HepG2 (cell line): Measurements from ENCODE around the gene WDR18. TPM values are rescaled to one million over a fixed set of nuclear protein-coding genes. Genes with fewer than 3 reads are reported as not detected.

ENCODE experiments used
- CEBPG ChIP-seq: IDR thresholded peaks from 2 replicates; pipeline ENCODE4 v1.6.1; 2016
- GTF3A ChIP-seq: sonication (generic); formaldehyde crosslinking; conservative IDR thresholded peaks from 2 replicates; pipeline ENCODE4 v1.4.0; 2020; ENCODE audit warnings: mild to moderate bottlenecking, missing genetic modification reagents
- HDAC2 ChIP-seq: sonication (generic); formaldehyde crosslinking; IDR thresholded peaks from 2 replicates; pipeline ENCODE4 v1.4.0; 2020; ENCODE audit warnings: missing genetic modification reagents
- HMGXB3 ChIP-seq: sonication (generic); formaldehyde crosslinking; IDR thresholded peaks from 2 replicates; pipeline ENCODE4 v1.4.0; 2020; ENCODE audit warnings: missing genetic modification reagents, borderline replicate concordance
- JARID2 ChIP-seq: sonication (generic); formaldehyde crosslinking; IDR thresholded peaks from 2 replicates; pipeline ENCODE4 v1.8.1; 2023; ENCODE audit warnings: missing genetic modification reagents, inconsistent platforms; ENCODE audit not compliant: insufficient replicate concordance
- KMT2A ChIP-seq: sonication (generic); formaldehyde crosslinking; IDR thresholded peaks from 2 replicates; pipeline ENCODE4 v1.4.0; 2020; ENCODE audit warnings: missing genetic modification reagents
- NCOA2 ChIP-seq: sonication (generic); formaldehyde crosslinking; IDR thresholded peaks from 2 replicates; pipeline ENCODE4 v1.8.0; 2022; ENCODE audit warnings: inconsistent platforms
- NFE2L1 ChIP-seq: sonication (generic); formaldehyde crosslinking; IDR thresholded peaks from 2 replicates; pipeline ENCODE4 v1.4.0; 2020; ENCODE audit warnings: missing genetic modification reagents, mild to moderate bottlenecking, borderline replicate concordance
- ONECUT2 ChIP-seq: sonication (generic); formaldehyde crosslinking; IDR thresholded peaks from 2 replicates; pipeline ENCODE4 v1.4.0; 2020; ENCODE audit warnings: missing genetic modification reagents
- POLR2G ChIP-seq: fragments of 200-400 bp; formaldehyde crosslinking; IDR thresholded peaks from 2 replicates; pipeline ENCODE4 v1.6.1; 2018; ENCODE audit warnings: mild to moderate bottlenecking, low read depth, low read length, moderate library complexity
- PRDM10 ChIP-seq: sonication (generic); formaldehyde crosslinking; IDR thresholded peaks from 2 replicates; pipeline ENCODE4 v1.4.0; 2020; ENCODE audit warnings: low read depth, missing genetic modification reagents
- SALL1 ChIP-seq: sonication (generic); formaldehyde crosslinking; IDR thresholded peaks from 2 replicates; pipeline ENCODE4 v1.8.0; 2022; ENCODE audit warnings: mild to moderate bottlenecking, missing genetic modification reagents
- SMAD9 ChIP-seq: sonication (generic); formaldehyde crosslinking; IDR thresholded peaks from 2 replicates; pipeline ENCODE4 v1.5.1; 2020; ENCODE audit warnings: mild to moderate bottlenecking, missing genetic modification reagents
- SOX13 ChIP-seq, 3 experiments: fragments of 450-650 bp in 1 of 3; sonication (generic) in 1 of 3; formaldehyde crosslinking in 1 of 3; IDR thresholded peaks in 2 of 3; conservative IDR thresholded peaks in 1 of 3; 2 replicates each; pipeline versions ENCODE4 v1.5.0 to v1.6.1; 2016 to 2020; ENCODE audit warnings: antibody characterized with exemption in 1 of 3, mild to moderate bottlenecking in 1 of 3, missing compliant biosample characterization in 1 of 3, missing genetic modification reagents in 1 of 3, moderate library complexity in 1 of 3
- ZBTB7B ChIP-seq: sonication (generic); formaldehyde crosslinking; IDR thresholded peaks from 2 replicates; pipeline ENCODE4 v1.4.0; 2020; ENCODE audit warnings: missing genetic modification reagents
- ZNF234 ChIP-seq: sonication (generic); formaldehyde crosslinking; conservative IDR thresholded peaks from 2 replicates; pipeline ENCODE4 v1.5.1; 2020; ENCODE audit warnings: mild to moderate bottlenecking, missing genetic modification reagents
- ZNF263 ChIP-seq: sonication (generic); formaldehyde crosslinking; IDR thresholded peaks from 2 replicates; pipeline ENCODE4 v1.4.0; 2020; ENCODE audit warnings: missing genetic modification reagents
- ZNF343 ChIP-seq: sonication (generic); formaldehyde crosslinking; IDR thresholded peaks from 2 replicates; pipeline ENCODE4 v1.4.0; 2020; ENCODE audit warnings: mild to moderate bottlenecking, missing genetic modification reagents
- ZNF530 ChIP-seq: sonication (generic); formaldehyde crosslinking; IDR thresholded peaks from 2 replicates; pipeline ENCODE4 v1.5.0; 2020; ENCODE audit warnings: low read depth, mild to moderate bottlenecking, missing genetic modification reagents
- ZNF557 ChIP-seq: sonication (generic); formaldehyde crosslinking; IDR thresholded peaks from 2 replicates; pipeline ENCODE4 v1.4.0; 2020; ENCODE audit warnings: missing genetic modification reagents
- ZNF780A ChIP-seq: sonication (generic); formaldehyde crosslinking; IDR thresholded peaks from 2 replicates; pipeline ENCODE4 v1.8.0; 2022; ENCODE audit warnings: mild to moderate bottlenecking, missing genetic modification reagents, moderate library complexity
- ZNF883 ChIP-seq: sonication (generic); formaldehyde crosslinking; IDR thresholded peaks from 2 replicates; pipeline ENCODE4 v1.5.1; 2020; ENCODE audit warnings: mild to moderate bottlenecking, missing genetic modification reagents; ENCODE audit errors: not compliant biosample characterization
- polyA plus RNA-seq, 8 experiments: library from polyadenylated mRNA; depleted of rRNA in 3 of 8; stranded (reverse) in 7 of 8; unstranded in 1 of 8; fragments of >200 nt; fragmentation: Illumina TruSeq in 4 of 8; extraction: Trizol in 4 of 8; gene quantifications; 2 replicates each; pipeline versions ENCODE4 v1.2.1 to v1.2.3, GENCODE V29; 2011 to 2016; ENCODE audit warnings: low read depth in 4 of 8, missing spikeins in 1 of 8, mixed read lengths in 1 of 8; ENCODE audit not compliant: insufficient read depth in 1 of 8
- total RNA-seq, 5 experiments: library from RNA; depleted of rRNA; stranded (reverse); fragments of >200 nt; fragmentation: Illumina TruSeq; extraction: Trizol; gene quantifications; 2 replicates each; pipeline ENCODE4 v1.2.3, GENCODE V29; 2016; ENCODE audit warnings: low read depth in 1 of 5

The WDR18 gene
- total and polyA plus RNA-seq, 2 of the 13 experiments (the other 11 are each of a cell fraction or from before 2014, with no cell fraction given), result 36.4 to 47.6 TPM

GRCh38 chr19:980133-980998 lies 3.8 kb upstream of the WDR18 start (continued):
- TF ChIP-seq CEBPG (peak; percentile 56; the same call in 1 of the 2 replicates), ZNF883 (peak; percentile 88), JARID2 (CRISPR knock-in tag) (no peak), HDAC2 (CRISPR knock-in tag) (peak; percentile 72; the same call in 1 of the 2 replicates), SOX13 (IDR thresholded peaks at IDR 0.05) (no peak), SOX13 (CRISPR knock-in tag; conservative IDR thresholded peaks at IDR 0.05 in 1 of 2, IDR thresholded peaks at IDR 0.05 in 1 of 2) (peak in 1 of 2 experiments; percentile 67; a peak in 2 of 4 replicates), GTF3A (CRISPR knock-in tag) (no peak), PRDM10 (CRISPR knock-in tag) (peak; percentile 88), NCOA2 (CRISPR knock-in tag) (peak; percentile 69), NFE2L1 (CRISPR knock-in tag) (no peak), POLR2G (peak; percentile 75), SALL1 (CRISPR knock-in tag) (peak; percentile 87), ZNF557 (CRISPR knock-in tag) (no peak), ZNF343 (CRISPR knock-in tag) (no peak), ONECUT2 (CRISPR knock-in tag) (peak; percentile 9; the same call in 1 of the 2 replicates), ZNF530 (CRISPR knock-in tag) (no peak), ZNF780A (CRISPR knock-in tag) (no peak; the same call in 1 of the 2 replicates), ZNF263 (peak; percentile 82), HMGXB3 (CRISPR knock-in tag) (0 out of 2 replicates have a peak, but pooled peaks have one; percentile 41), ZBTB7B (CRISPR knock-in tag) (peak; percentile 94), ZNF234 (CRISPR knock-in tag) (0 out of 2 replicates have a peak, but pooled peaks have one; percentile 65), KMT2A (CRISPR knock-in tag) (peak; percentile 68; the same call in 1 of the 2 replicates), SMAD9 (CRISPR knock-in tag) (0 out of 2 replicates have a peak, but pooled peaks have one; percentile 20)
